ENCODE results near the gene AOC1.

DNA sequence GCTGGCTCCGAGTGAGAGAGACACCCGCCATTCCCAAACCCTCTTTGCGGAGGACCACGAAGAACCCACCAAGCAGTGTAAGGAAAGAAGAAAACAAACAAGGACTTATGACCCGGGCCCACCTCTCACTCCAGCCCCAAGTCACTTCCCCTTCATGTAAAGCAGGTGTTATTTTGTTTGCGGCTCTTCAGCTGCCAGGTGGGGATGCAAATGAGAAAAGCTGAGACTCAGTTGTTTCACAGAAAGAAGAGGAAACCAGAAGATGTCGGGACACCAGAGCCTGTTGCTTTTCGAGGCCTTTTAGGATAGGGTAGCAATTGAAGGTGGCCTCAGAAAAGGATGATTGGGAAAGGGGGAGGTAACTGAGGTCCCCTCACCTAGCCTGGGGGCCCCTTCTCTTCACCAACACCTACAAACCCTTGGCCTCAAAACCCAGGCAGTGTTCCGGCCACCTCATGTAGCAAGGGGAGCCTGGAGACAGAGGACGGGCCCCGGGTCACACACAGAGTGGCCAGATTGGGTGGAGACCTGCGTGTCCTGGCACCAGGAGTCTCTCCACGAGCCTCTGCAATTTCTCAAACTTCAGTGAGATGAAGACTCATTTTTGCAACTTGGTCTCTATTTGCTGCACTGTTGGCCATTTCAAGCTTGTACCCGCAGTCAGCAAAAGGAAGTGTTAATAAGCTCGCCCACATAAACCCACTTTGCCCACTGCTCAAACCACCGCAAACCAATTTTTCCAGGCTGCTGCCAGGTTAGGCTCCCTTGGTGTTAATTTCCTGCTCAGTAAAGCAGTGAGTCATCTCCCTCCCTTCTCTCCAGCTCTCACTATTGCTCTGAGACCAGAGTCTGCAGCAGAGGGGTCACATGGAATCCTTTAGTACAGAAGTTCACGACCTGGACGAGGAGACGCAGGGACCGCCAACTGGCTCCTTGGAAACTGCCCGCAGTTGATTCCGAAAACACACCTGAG lies 45.5 kb downstream of the AOC1 start:
- TF ChIP-seq, protein P1, sequence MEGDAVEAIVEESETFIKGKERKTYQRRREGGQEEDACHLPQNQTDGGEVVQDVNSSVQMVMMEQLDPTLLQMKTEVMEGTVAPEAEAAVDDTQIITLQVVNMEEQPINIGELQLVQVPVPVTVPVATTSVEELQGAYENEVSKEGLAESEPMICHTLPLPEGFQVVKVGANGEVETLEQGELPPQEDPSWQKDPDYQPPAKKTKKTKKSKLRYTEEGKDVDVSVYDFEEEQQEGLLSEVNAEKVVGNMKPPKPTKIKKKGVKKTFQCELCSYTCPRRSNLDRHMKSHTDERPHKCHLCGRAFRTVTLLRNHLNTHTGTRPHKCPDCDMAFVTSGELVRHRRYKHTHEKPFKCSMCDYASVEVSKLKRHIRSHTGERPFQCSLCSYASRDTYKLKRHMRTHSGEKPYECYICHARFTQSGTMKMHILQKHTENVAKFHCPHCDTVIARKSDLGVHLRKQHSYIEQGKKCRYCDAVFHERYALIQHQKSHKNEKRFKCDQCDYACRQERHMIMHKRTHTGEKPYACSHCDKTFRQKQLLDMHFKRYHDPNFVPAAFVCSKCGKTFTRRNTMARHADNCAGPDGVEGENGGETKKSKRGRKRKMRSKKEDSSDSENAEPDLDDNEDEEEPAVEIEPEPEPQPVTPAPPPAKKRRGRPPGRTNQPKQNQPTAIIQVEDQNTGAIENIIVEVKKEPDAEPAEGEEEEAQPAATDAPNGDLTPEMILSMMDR (conservative IDR thresholded peaks at IDR 0.05; ENCODE audit: low read depth, low read length) = no peak
- TF ChIP-seq POLR2A (IDR thresholded peaks at IDR 0.05; ENCODE audit: low read depth, low read length) (no peak), RCOR1 (IDR thresholded peaks at IDR 0.05; ENCODE audit: insufficient replicate concordance, low read length) (no peak), BHLHE40 (IDR thresholded peaks at IDR 0.05; ENCODE audit: low read depth, low read length) (no peak), MAFK (IDR thresholded peaks at IDR 0.05; ENCODE audit: low read depth, low read length) (no peak), MAZ (IDR thresholded peaks at IDR 0.05; ENCODE audit: borderline replicate concordance, low read depth, low read length) (no peak)
- TF ChIP-seq, protein P2, sequence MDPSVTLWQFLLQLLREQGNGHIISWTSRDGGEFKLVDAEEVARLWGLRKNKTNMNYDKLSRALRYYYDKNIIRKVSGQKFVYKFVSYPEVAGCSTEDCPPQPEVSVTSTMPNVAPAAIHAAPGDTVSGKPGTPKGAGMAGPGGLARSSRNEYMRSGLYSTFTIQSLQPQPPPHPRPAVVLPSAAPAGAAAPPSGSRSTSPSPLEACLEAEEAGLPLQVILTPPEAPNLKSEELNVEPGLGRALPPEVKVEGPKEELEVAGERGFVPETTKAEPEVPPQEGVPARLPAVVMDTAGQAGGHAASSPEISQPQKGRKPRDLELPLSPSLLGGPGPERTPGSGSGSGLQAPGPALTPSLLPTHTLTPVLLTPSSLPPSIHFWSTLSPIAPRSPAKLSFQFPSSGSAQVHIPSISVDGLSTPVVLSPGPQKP (IDR thresholded peaks at IDR 0.05; ENCODE audit: borderline replicate concordance, low read depth, low read length) = no peak
